HG02840 (cell line): ENCODE results near the gene PLCG2.
"Not testable (repeated sequence)": the region's sequence is repeated elsewhere in the genome, so short reads cannot be mapped to it uniquely, and the experiment has no call there.

ENCODE experiments used
- ATAC-seq: cut with Tn5 transposase; IDR thresholded peaks from one replicate; pipeline ENCODE4 v1.9.1; 2021; ENCODE audit warnings: mild to moderate bottlenecking, moderate library complexity, moderate number of reproducible peaks; ENCODE audit not compliant: unreplicated experiment, low FRiP score

PLCG2 gene

DNA sequence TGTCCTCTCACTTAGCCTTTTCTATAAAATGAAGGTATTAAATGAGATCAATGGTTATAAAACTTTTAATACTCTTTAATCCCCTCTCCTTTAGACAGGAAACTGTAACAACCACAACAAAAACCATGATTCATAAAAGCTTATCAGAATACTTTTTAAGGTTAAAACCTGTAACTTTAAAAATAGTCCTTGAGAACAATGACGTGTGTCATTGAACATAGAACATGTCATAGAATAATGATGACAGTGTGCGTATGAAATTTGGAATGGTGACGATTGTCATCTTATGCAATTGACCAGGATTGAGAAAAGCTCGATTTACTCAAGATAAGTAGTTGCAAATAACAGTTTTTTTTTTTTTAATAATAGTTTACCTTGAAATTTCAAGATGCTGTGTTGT, 94.1 kb downstream of the PLCG2 start:
- no peak for ATAC-seq

DNA sequence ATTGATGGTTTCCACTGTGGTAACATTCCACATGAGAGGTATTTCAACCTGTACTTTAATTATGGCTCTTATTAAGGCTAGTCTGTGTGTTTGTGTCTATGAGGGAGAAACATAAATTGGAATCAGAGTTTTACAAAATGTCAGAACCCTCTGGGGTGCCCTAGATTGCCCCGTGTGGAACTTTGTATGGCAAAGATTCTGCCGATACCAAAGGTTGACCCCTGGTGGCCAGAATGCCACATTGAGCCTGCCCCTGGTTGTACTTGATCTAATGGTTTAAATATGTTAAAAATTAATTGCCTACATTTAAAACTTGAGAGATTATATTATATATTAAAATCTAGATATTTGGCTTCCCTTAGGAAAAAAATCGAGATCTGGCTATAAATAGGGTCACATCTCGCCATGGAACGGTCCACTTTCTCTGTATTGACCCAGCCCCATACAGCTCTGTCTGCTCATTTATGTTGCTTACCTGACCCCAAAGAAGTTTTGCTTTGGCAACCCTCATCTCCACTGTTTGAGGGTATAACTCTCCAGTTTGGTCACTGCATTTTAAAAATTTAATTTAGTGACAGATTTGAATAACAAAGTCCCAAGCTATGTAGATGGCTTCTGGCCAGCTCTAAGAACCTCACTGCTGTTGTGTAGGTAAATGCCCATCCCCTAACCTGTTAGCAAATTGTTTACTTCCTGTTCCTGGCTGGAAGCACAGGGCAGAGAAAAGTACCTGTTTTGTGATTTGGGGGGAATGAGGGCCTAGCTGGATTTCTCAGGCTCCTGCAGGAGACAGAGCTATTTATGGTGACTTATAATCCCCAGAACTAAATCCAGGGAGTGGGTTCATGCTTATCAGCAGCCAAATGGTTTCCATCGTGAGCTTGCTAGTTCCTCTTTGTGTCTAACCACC, 95.0 kb downstream of the PLCG2 start:
- ATAC-seq = no peak

DNA sequence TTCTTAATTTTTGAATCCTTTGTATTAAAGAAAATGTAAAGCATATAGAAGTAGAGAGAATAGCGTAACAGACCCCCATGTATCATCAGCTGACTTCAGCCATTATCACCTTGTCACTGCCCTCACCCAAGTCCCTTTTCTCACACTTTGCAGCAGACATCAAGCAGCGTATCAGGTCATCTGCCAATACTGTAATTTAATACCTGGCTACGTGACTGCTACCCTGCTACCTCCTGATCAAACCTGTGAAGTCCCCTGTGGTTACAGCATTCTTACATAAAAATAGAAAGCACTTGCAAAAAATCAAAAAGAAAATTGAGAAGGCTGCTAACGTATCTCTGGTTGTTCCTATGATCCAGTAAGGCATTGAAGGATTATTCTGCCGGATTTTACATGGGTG, 96.4 kb downstream of the PLCG2 start:
- no peak for ATAC-seq

DNA sequence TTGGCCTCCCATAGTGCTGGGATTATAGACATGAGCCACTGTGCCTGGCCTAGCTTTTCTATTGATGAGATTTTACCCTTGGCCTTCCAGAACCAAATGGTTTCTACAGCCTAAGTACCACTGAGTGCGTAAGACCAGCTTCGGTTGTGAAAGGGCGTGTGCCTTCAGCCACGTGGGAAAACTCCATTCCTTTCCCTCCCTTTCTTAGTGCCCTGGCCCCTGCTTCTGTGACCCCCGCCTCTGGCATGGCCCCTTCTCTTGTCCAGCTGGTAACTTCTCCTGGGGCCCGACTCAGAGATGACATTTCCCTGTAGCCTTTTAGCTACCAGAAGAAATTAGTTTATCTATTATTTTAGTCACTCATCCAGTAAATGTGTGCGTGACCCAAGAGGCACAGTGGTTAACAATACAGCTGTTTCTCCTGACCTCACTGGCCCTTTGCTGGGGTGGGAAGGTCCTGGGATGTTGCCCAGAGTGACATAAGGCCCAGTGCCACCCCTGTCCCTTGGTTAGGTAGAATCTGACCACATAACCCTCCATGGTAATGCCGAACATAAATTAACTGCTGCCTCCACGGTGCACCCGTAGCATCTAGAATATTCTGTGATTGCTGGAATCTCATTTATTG, 97.3 kb downstream of the PLCG2 start:
- no peak for ATAC-seq

DNA sequence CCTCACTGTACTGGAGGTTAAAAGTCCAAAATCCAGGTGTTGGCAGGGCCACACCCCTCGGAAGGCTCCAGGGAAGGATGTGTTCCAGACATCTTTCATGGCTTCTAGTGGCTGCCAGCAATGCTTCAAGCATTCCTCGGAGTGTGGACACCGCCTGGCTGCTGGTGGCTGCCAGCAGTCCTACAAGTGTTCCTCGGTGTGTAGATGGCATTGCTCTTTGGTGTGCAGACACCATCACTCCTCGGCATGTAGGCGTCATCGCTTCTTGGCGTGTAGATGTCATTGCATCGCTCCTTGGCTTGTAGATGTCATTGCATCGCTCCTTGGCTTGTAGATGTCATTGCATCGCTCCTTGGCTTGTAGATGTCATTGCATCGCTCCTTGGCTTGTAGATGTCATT, 98.4 kb downstream of the PLCG2 start:
- not testable (repeated sequence) for ATAC-seq

DNA sequence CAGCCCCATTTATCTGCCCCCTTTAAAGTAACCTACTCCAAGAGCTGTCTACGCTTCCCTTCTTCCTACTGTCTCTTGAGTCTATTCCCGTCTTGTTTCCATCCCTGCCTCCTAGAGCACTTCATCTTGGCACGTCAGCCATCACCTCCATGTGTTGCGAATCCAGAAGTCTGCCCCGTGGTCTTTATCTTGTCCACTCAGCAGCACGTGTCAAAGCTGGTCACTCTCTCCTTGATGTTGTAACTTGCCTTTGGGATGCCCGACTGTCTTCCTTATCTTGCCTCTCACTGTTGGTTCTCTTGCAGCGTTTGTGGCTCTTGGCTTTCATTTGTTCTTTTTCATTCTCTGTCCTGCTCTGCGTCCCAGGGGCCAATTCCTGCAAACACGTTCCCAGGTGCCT, 99.4 kb downstream of the PLCG2 start:
- ATAC-seq = no peak

DNA sequence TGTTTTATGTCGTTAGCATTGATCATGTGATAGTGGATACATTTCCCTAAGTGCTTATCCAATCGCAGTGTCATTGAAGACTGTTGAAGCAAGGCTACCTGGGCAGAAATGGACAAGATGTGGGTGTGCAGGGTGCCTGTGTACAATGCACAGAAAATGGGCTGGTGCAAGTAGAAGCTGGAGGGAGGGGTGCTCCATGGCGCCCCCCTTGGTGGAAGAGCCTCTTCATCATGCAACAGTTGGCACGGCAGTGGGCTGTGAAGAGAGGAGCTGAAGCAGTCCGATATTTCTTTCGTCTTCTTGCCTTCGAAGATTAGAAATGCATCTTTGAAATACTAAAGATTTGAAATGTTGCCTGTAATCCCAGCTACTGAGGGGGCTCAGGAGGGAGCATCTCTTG, 100.5 kb downstream of the PLCG2 start:
- no peak for ATAC-seq

DNA sequence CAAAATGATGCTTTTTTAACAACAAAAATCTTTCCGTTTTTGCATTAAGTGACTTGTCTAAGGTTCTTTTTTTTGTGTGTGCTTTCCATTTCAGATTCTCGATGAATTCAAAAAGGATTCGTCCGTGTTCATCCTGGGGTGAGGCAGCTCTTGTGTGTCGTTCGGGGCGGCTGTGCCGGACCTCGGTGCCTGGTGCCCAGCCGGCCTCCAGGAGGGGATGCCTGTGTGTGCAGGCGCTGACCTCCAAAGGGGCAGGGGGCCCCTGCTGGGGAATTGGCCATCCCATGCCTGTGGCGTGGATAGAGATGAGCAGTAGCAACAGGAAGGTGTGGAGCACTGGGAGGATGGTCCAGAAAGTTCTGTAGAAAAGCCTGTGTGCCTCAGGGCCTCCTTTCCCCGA, 101.7 kb downstream of the PLCG2 start:
- ATAC-seq = no peak

DNA sequence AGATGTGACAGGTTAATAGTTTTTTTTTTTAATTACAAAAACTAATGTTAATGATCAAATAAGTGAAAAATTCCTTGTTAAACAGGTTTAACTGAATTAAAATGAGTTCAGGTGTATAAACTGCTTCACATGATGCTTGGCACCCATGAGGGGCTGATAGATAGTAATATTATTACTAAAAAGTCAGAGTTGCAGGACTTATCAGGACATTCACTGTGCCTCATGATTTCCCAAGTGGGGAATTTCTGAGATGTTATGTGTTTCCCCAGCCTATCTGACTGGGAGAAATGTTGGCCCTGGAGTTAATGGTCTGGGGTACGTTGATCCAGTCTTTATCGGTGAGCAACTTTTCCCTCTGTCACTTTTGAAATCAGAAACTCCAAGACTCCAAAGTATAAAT, 102.1 kb downstream of the PLCG2 start:
- no peak for ATAC-seq

DNA sequence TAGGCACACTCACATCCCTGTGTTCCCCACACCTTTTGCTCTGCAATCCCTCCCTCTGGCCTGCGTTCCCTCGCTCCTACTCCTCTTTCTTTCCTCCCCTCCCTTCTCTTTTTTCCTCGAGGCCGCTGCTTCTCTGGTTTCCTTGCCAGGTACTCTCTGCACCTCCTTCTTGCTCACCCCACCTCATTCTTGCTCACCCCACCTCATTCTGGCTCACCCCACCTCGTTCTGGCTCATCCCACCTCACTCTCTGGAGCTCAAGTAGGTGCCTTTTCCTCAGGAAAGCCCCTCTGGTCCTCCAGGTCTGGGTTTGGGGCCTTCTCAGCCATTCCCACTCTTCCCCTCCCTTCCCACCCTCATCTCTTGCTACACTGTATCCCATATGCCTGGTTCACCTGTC, 103.5 kb downstream of the PLCG2 start:
- ATAC-seq = no peak

DNA sequence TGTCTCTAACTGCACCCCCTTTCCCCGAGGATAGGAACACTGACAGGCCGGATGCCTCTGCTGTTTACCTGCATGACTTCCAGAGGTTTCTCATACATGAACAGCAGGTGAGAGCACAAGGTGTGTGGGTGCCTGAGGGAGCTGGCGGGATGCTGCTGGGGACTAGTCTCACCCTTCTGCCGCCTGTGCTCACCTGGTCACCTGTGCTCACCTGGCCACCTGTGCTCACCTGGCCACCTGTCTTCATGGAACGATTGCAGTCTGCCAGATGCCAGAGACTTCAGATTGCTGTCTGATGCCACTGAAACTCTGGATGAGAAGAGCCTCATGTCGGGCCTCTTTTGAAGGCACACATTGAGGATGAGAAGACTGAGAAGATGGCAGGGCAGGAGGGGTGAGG, 104.1 kb downstream of the PLCG2 start:
- ATAC-seq = no peak

DNA sequence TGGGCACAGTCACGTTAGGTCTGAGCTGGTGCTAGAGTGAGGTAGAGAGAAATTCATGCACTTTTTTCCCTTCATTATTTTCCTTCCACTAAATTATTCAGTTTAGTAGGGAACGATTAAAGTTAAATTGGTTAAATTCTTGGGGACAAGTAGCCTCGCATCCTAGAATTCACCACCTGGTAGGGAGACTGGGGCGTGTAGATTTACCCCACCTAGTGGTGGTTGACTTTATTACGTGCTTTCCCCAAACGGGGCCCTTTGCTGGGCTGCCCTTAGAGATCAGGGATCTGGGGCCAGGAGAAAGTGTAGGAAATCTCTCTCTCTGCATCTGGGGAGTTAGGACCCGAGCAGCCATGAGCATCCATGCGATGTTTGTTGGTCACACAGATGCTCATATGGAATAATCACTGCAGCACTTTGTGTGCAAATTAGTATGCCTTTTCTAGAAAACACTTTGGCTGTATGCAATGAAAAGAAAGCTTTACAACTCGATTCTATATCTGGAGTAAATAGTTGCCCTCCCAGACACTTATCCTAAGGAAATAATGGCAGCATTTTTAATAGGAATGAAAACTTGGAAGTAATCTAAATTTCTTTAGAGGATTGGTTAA, 107.0 kb downstream of the PLCG2 start:
- no peak for ATAC-seq

DNA sequence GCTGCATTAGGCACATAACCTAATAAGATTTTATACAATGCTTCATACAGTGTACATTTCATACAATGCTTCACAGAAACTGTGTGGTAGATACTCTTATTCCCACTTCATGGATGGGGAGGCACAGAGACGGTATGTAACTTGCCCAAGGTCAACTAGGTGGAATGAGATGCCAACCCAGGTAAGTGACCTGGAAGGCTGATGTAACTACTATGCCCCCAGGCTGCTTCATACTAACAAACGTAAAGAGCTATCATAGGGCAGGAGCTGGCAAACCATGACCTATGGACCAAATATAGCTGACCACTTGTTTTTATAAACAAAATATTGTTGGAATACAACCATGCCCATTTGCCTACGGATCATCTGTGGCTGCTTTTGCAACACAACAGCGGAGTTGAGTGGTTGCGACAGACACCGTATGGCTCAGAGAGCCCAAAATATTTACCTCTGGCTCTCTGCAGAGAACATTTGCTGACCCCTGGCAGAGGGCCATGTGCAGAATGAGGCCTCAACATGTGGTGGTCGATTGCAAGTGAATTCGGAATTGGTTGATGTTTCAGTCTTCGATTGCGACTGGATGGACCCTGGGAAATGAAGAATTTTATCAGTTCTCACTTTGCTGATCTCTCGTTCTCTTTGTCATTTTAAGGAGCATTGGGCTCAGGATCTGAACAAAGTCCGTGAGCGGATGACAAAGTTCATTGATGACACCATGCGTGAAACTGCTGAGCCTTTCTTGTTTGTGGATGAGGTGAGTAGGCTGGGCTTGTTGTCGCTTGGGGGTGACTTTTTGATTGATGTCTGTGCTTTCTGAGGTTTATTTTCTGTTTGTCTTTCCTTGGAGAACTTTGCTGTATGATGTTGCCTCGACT, 109.7 kb downstream of the PLCG2 start:
- no peak for ATAC-seq

DNA sequence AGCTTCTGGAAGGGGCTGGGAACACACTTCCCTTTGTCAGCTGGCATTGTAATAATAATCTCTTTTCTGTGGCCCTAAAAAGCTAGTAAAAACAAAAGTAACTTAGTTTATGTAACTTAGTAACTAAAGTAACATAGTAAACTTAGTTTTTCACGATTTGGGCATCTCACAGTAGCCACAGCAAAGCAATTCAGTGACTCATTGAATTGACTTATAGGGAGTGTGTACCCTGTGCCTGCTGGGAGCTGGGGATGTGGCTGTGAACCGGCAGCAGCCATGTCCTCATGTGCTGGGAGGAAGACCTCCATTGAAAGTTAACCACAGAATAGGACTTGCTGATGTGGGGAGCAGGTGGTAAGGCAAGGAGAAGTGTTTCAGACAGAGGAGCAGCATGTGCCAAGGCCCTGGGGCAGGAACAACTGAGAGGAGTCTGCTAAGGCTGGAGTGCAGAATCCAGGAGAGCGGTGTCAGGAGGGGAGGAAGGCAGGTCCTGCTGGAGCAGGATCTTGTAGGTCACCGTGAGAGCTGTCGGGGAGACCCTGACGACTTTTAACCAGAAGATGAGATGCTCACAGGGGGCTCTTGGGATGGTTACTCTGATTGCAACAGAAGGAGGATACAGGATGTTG, 112.8 kb downstream of the PLCG2 start:
- ATAC-seq = no peak

DNA sequence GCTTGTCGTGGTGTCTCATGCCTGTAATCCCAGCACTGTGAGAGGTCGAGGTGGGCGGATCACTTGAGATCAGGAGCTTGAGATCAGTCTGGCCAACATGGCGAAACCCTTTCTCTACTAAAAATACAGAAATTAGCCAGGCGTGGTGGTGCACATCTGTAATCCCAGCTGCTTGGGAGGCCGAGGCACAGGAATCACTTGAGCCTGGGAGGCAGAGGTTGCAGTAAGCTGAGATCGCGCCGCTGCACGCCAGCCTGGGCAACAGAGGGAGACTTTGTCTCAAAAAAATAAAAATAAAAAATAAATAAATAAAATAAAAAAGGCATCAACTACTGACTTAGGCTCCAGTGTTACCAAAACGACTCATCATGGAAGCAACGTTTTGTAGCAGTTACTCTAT, 115.5 kb downstream of the PLCG2 start:
- no peak for ATAC-seq

DNA sequence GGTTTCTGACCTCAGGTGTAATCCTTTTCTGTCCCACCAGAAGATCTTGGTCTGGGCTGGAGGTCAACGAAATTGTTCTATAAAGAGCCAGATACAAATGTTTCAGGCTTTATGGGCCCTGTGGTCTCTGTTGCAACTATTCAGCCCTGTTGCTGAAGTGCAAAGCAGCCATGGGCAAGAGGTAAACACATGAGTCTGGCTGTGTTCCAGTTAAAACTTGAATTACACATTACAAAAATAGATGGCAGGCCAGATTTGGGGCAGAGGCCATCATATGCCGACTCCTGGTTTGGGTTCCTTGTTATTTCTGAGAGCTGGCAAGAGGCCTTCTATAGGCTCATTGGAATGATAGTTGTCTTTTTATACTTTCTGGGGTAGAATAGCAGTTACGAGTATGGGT, 117.8 kb downstream of the PLCG2 start:
- ATAC-seq = no peak

DNA sequence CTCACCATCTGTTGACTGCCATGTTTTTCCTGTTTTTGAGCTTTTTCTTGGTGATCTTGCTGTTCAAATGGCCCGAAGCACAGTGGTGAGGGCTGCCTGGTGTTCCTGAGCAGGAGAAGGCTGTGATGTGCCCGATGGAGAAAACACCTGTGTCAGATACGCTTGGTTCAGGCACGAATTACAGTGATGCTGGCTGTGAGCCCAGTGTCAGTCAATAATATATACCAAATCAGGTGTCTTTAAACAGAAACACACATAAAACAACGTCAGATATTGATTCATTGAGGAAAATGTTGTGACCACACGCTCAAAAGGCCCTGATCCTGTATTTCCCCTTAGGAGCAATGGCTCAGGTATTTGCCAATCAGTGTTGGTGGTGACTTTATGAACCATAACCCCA, 120.5 kb downstream of the PLCG2 start:
- ATAC-seq = no peak

DNA sequence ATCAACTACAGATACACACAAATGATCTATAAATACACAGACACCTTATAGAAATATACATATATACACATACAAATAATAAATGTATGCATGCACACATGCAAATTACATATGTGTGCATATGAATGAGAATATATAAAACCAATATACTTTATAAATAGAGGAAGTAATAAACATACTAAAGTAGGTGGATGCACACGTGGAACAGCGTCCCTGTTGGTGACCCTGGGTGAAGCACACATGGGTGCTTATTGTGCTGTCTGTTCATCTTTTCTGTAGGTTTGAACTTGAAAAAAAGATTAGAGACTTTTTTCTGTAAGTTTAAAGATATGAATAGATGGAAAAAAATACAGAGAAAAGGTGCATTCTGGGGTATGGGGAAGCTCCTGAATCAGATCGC, 120.9 kb downstream of the PLCG2 start:
- no peak for ATAC-seq

DNA sequence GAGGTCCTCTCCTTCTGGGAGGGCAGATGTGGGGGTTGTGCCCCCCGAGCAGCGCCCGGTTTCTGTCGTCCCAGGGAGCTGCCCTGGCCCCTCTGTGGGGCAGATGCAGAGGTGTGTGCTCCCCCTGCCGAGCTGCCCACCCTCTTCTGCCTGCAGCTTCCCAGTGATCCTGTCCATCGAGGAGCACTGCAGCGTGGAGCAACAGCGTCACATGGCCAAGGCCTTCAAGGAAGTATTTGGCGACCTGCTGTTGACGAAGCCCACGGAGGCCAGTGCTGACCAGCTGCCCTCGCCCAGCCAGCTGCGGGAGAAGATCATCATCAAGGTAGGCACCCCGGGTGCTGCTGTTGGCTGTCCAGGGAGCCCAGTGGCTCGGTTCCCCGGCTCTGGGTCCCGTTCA, 121.4 kb downstream of the PLCG2 start:
- ATAC-seq = no peak

DNA sequence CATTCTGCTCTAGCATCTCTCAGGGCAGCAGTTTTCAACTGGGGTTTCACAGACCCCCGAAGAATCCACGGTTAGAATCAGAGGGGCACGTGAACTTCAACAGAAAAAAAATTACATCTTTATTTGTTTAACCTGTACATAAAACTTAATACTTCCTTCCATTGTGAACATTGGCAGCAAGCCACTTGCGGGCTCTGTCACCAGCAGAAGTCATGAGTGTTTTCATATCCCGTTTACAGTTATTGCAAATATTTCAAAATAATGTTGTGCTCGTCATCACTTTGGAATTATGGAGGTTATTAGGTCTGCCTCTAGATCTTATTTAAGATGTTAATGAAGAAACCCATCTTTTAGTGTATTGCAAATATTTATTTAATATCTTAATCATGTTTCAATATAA, 122.4 kb downstream of the PLCG2 start:
- no peak for ATAC-seq
